ENCODE data around the gene SERPINA4.
"Not testable (repeated sequence)": the region's sequence is repeated elsewhere in the genome, so short reads cannot be mapped to it uniquely, and the experiment has no call there.

The SERPINA4 gene

GRCh38 chr14:94569381-94570001 lies 8.2 kb downstream of the SERPINA4 start:
- no peak for DNase-seq

- DNase-seq, result no peak
Measured at GRCh38 chr14:94570002-94570400, 8.8 kb downstream of the SERPINA4 start.

DNA sequence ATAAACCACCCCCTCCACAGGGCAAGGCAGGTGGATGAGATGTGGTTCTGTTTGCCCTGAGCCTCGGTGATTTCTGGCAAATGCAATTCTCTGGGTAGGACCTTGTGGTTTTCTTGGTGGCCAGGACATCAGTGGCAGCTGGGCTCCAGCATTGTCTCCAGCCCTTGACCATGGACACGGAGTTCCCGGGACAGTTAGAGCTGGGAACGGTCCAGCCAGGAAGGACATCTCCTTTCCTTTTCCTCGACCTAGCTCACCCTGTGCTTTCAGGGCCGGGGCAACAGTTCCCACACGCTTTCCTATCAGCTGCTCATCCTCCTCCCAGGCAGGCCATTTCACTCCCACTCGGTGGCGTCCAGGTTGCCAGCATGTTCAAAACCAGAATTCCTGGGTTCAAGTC lies 9.2 kb downstream of the SERPINA4 start:
- no peak for DNase-seq

GRCh38 chr14:94571395-94571794 lies 10.2 kb downstream of the SERPINA4 start:
- no peak for DNase-seq

GRCh38 chr14:94571950-94572349 lies 10.7 kb downstream of the SERPINA4 start:
- no peak for DNase-seq

GRCh38 chr14:94572637-94573303 lies 11.5 kb downstream of the SERPINA4 start:
- DNase-seq, result no peak

DNA sequence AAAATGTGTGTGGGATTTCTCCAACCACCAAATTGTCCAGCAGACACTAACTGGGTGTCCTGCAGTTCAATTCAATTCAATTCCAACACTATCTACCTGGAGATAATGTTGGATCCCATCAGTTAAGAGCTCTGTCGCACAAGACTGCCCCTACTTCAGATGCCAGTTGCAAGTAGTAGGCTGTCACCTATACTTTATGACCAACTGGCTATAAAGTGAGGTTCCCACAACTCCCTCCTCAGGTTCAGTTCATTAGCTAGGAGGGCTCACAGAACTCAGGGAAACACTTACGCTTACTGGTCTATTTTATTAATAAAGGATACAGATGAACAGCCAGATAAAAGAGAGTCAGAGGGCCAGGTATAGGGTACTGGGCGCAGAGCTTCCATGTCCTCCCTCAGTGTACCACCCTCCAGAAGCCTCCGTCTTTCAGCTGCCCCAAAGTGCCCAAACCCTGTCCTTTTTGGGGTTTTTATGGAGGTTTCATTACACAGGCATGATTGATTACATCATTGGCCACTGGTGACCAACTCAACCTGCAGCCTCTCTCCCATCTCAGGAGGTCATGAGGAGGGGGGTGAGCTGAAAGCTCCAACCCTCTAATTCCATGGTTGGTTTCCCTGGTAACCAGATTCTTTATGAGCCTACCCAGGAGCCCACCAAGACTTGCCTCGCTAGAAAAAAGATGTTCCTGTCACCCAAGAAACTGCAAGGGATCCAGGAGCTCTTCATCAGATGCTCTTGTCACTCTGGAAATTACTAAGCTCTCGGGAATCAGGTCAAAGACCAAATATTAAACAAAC lies 12.4 kb downstream of the SERPINA4 start:
- DNase-seq, result no peak

GRCh38 chr14:94574336-94574735 lies 13.1 kb downstream of the SERPINA4 start:
- DNase-seq, result no peak

- DNase-seq, result no peak
Measured at GRCh38 chr14:94575730-94576585, 14.7 kb downstream of the SERPINA4 start.

DNA sequence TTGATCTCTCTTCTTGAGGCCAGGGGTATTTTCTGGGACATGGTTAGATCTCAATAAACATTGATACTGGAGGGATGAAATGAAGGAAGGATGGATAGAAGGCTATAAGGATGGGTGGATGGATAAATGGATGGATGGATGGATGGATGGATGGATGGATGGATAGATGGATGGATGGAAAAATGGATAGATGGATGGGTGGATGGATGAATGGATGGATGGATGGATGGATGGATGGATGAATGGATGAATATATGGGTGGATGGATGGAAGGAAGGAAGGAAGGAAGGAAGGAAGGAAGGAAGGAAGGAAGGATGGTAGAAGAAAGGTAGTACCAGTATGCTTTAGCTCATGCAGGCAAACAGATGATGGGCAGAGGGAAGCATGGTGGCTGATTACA lies 16.2 kb downstream of the SERPINA4 start:
- DNase-seq, result not testable (repeated sequence)

DNA sequence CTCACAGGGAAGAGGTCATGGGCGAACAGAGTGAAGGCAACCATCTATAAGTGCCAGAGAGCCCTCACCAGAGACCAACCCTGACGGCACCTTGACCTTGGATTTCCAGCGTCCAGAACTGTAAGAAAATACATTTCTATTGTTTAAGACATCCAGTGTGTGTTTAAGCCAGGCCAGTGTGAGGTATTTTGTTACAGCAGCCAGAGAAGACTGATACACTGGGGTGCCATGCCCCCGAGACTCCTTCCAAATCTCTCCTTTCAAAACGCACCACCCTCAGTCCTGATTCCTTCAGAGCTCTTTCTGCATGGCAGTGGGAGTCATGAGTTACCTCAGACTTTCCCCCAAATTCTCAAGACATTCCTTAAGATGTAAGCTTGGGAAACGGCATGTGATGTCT lies 17.5 kb downstream of the SERPINA4 start:
- no peak for DNase-seq

- DNase-seq, result no peak
Measured at GRCh38 chr14:94581127-94581999, 20.1 kb downstream of the SERPINA4 start, which contains the start of gene SERPINA5. Gene SERPINA5, plus strand, starts transcription at chr14:94581426. Its CDS starts 5,937 bp downstream, at chr14:94587363.

- DNase-seq, result no peak
Measured at GRCh38 chr14:94582199-94582750, 21.0 kb downstream of the SERPINA4 start.

DNA sequence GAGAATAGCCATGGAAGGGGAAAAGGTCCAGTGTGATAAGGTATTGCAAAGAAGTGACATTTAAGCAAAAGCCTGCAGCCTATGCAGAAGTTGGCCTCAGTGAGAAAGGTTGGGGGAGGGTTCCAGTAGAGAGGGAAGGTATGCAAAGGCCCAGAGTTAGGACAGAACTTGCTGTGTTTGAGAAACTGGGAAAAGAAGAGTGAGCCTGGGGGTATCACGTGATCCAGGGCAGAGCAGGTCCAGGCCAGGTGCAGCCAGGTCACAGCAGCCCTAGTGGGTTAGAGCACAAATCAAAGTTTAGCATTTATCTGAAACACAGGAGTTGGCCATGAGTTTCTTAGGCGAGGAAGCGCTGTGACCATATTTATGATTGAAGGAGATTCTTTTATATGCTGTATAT lies 21.6 kb downstream of the SERPINA4 start:
- DNase-seq, result no peak

- no peak for DNase-seq
Measured at GRCh38 chr14:94583557-94583956, 22.3 kb downstream of the SERPINA4 start.

DNA sequence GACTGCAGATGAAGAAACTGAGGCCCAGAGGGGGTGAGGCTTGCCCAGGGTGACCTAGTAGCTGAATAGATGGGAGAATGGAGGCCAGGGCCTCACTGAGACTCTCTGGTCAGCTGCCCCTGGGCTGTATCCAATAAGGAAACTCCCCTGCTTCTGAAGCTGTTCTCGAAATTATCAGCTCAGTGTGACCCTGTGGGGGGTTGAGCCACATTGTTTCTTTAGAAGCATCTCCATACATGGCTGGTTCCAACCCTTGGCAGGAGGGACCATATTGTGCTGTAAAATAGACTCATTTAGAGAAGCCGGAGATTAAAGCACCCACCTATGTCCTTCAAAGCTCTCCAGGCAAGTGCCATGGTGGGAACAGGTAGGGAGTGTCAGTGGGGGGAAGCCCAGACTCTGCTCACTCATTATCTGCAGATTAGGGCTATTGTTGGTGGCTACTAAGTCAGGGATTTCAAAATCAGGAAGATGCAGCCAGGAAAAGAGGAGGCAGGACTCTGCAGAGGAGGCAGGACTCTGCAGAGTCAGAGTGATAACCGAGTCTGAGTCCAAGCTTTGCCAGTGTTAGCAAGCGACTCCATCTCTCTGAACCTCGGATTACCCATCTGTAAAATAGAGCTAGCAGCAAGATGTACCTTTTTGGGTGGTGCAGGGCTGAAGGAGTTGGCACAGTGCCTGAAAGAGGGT lies 23.5 kb downstream of the SERPINA4 start:
- no peak for DNase-seq

DNA sequence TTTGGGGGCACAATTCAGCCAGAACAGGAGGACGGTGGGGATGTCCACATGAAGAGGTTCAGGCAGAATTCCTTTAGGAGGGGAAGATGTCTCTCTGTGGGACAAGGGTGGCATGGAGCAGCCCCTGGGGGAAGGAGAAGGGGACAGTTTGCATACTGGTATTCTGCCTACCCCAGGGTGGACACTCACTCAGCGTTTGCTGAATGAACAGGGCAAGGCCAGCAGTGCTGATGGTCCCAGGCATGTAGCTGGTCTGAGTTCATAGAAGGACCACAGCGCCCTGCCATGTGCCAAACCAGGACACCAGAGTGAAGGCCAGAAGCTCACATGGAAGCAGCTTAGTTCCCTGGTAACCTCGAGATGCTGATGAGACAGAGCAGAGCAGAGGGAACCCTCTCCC lies 25.4 kb downstream of the SERPINA4 start:
- DNase-seq, result no peak

DNA sequence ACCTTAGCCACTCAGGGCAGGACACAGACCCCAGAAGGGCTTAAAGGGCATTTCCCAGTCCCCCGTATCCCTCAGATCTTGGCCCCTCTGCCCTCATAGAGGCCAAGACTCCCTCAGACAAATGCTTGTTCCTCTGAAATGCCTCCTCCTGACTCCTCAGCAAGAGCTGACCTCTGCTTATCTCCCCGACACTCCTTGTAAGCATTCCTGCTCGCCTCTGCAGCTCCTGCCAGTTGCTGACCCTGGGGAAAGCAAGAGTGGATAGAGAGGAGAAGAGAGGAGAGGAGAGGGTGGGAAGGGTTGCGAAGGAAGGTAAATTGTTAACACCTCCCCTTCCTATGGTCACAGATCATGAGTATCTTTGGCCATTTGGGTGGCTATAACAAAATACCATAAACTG lies 27.1 kb downstream of the SERPINA4 start:
- no peak for DNase-seq

DNA sequence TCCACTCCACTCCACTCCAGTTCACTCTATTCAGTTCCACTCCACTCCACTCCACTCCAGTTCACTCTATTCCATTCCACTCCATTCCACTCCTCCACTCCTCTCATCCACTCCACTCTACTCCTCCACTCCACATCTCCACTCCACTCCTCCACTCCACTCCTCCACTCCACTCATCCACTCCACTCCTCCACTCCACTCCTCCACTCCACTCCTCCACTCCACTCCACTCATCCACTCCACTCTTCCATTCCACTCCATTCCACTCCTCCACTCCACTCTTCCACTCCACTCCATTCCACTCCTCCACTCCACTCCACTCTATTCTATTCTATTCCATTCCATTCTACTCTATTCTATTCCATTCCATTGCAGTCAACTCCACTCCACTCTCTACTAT lies 29.8 kb downstream of the SERPINA4 start:
- DNase-seq, result no peak

DNA sequence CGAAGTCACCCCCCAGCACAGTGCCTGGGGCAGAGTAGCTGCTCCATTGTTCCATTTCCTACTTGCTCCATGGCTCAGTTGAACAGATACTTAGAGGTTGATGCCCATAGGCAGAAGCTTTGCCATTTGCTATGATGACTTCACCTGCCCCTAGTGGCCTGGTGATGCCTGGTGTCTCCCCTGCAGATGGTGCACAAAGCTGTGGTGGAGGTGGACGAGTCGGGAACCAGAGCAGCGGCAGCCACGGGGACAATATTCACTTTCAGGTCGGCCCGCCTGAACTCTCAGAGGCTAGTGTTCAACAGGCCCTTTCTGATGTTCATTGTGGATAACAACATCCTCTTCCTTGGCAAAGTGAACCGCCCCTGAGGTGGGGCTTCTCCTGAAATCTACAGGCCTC lies 30.6 kb downstream of the SERPINA4 start:
- no peak for DNase-seq

GRCh38 chr14:94592457-94592856 lies 31.2 kb downstream of the SERPINA4 start:
- no peak for DNase-seq

Measured in NCI-H2171 treated with DMSO at 0.1 percent for 48 hours (cell line).